GM19099 (cell line): ENCODE results near the gene INPP1.

Experiments
- POLR2A ChIP-seq: IDR thresholded peaks from 3 replicates; pipeline ENCODE4 v1.6.1; 2011; ENCODE audit warnings: low read depth; ENCODE audit not compliant: insufficient read length; ENCODE audit errors: extremely low read depth

The INPP1 gene

DNA sequence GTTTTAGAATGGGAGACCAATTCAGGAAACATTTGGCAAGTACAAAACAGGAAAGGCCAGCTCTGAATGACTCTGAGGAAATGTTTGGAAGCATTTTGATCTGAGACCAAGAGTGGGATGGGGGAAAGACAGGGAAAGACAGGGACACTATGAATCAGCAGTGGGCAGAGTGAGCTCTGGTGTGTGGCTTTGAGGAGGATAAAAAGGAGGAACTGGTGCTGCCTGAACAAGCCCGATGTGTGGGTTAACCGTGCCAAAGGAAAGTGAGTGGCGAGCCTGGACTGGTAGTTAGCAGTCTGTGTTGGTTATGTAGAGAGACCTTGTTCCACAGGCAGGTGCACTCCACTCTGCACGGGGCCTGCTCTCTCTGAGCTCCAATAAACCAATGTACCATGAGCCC is 70.0 kb downstream of the INPP1 start:
- no peak for TF ChIP-seq POLR2A

DNA sequence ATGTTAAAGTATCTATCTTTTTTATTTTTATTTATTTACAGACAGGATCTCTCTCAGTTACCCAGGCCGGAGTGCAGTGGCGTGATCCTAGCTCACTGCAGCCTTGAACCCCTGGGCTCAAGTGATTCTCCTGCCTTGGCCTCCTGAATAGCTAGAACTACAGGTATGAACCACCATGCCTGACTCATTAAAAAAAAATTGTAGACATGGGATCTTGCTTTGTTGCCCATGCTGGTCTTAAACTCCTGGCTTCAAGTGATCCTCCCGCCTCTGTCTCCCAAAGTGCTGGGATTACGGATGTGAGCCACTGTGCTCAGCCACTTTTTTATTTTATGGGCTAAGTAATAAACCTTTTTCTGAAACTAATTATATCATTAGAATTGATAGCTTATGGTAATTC is 71.9 kb downstream of the INPP1 start:
- TF ChIP-seq POLR2A, result no peak

DNA sequence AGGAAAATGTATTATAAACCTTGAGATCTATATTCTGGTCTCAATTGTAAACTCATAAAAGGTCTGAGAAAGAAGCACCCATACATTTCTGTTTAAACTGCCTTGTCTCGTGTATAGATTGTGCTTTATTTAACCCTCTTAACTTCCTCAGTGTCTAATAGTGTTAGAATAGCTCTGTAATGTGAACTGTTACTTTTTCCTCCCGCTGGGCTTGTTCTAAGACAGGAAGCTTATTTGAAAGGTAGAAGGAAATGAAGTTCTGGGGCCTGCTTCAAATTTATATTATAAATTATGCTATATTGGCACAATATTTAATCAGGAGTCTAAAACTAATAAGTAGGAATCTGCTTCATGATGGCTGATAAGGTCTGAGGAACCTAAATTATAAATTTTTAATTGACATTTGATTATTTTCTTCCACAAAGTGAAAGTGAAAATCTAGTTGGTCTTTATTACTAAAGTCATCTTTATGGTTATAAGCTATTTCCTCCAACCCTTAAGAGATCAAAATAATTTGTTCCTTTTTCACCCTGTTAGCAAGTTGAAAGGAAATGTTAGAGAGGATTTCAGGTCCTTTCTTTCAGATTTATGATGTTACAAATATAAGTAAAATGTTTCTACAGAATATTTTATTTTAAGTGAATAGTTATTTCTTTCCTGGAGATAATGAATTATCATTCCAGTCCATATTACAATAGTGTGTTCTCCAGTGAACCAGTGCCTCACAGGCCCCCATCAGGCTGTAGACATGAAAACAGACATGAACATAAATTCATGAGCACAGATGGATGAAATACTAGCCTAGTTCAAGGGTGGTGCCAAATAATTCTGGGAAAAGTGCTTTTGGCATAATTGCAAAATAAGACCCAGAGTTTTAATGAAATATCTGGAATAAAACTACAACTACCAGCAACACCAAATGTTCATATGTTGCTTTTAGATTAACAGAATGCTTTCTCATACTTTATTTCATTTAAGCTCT is 72.7 kb downstream of the INPP1 start:
- no peak for TF ChIP-seq POLR2A

- TF ChIP-seq POLR2A, result no peak
These were observed 73.9 kb downstream of the INPP1 start for GRCh38 chr2:190417045-190417842.

GRCh38 chr2:190418727-190419126 is 75.3 kb downstream of the INPP1 start:
- TF ChIP-seq POLR2A, result no peak

- TF ChIP-seq POLR2A, result no peak
These were observed 77.4 kb downstream of the INPP1 start for GRCh38 chr2:190420801-190421200.
